Measurements from ENCODE around the gene TBC1D7.

DNA sequence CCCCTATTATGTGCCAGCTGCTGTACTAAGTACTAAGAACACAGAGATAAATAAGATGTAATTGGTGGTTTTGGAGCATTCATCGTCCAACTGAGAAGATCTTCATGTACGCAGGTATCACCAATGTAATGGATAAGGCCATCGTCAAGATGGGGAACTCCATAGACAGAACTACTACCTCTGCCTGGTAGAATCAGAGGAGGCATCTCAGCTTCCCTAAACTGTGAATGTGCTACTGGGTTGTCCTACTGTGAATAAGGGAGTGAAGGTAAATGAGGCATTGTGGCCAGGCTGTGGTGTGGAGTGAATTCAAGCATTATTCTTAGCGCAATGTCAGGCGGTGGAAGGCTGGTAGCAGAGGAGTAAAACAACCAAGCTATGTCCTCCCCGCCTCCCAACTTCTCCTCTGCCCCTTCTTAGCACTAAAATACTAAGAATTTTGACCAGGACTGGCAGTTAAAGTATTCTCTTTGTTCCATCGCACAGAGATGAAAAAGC is 68.2 kb downstream of the TBC1D7 start:
- TF ChIP-seq CTCF (conservative IDR thresholded peaks at IDR 0.05) (no peak), EZH2 (IDR thresholded peaks at IDR 0.05; ENCODE audit: low read depth) (no peak)

Data from PC-9 (cell line).